ENCODE measurements around the gene MTCL1. TPM values are rescaled to one million over a fixed set of nuclear protein-coding genes. Genes with fewer than 3 reads are reported as not detected.

The MTCL1 gene
- total RNA-seq, 1 experiment from 2014 or later = 50.1 TPM

DNA sequence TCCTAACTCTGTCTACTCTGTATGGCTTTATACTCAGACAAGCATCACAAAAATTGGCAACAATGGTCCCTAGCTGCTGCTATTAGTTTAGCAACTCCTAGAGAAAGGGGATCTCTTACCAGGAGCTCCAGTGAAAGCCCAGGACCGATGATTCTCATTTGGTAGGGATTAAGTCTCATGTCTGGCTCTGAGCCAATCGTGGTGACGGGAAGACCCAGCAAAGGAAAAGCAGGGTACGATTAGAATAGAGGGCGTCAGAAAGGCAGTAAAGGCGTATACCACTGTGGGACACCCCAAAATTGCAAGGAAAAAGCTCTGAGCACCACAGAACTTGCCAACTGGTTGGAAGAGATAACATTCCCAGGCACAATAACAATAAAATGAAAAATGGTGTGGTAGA lies 129.5 kb downstream of the MTCL1 start:
- no peak overlapping the region for H3K4me3 ChIP-seq (ENCODE audit: low read depth in 2 of 2, low read length in 2 of 2)
- H3K4me1 ChIP-seq (ENCODE audit: control insufficient read depth, insufficient read depth, low read length) = no peaks in the 10 kb centered on the region
- TF ChIP-seq TCF7L2 (IDR thresholded peaks at IDR 0.05; ENCODE audit: low read depth, low read length) (no peak), SIN3A (IDR thresholded peaks at IDR 0.05; ENCODE audit: borderline replicate concordance, insufficient read depth, low read depth, low read length) (no peak), POLR2AphosphoS5 (IDR thresholded peaks at IDR 0.05; ENCODE audit: low read depth, low read length) (no peak)
- TF ChIP-seq, protein P1, sequence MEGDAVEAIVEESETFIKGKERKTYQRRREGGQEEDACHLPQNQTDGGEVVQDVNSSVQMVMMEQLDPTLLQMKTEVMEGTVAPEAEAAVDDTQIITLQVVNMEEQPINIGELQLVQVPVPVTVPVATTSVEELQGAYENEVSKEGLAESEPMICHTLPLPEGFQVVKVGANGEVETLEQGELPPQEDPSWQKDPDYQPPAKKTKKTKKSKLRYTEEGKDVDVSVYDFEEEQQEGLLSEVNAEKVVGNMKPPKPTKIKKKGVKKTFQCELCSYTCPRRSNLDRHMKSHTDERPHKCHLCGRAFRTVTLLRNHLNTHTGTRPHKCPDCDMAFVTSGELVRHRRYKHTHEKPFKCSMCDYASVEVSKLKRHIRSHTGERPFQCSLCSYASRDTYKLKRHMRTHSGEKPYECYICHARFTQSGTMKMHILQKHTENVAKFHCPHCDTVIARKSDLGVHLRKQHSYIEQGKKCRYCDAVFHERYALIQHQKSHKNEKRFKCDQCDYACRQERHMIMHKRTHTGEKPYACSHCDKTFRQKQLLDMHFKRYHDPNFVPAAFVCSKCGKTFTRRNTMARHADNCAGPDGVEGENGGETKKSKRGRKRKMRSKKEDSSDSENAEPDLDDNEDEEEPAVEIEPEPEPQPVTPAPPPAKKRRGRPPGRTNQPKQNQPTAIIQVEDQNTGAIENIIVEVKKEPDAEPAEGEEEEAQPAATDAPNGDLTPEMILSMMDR (IDR thresholded peaks at IDR 0.05) = no peak
- TF ChIP-seq, protein P2, sequence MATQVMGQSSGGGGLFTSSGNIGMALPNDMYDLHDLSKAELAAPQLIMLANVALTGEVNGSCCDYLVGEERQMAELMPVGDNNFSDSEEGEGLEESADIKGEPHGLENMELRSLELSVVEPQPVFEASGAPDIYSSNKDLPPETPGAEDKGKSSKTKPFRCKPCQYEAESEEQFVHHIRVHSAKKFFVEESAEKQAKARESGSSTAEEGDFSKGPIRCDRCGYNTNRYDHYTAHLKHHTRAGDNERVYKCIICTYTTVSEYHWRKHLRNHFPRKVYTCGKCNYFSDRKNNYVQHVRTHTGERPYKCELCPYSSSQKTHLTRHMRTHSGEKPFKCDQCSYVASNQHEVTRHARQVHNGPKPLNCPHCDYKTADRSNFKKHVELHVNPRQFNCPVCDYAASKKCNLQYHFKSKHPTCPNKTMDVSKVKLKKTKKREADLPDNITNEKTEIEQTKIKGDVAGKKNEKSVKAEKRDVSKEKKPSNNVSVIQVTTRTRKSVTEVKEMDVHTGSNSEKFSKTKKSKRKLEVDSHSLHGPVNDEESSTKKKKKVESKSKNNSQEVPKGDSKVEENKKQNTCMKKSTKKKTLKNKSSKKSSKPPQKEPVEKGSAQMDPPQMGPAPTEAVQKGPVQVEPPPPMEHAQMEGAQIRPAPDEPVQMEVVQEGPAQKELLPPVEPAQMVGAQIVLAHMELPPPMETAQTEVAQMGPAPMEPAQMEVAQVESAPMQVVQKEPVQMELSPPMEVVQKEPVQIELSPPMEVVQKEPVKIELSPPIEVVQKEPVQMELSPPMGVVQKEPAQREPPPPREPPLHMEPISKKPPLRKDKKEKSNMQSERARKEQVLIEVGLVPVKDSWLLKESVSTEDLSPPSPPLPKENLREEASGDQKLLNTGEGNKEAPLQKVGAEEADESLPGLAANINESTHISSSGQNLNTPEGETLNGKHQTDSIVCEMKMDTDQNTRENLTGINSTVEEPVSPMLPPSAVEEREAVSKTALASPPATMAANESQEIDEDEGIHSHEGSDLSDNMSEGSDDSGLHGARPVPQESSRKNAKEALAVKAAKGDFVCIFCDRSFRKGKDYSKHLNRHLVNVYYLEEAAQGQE (IDR thresholded peaks at IDR 0.05; ENCODE audit: insufficient read depth in 1 of 2, low read depth in 2 of 2, low read length in 1 of 2) = no peak
- H3K27me3 ChIP-seq (ENCODE audit: control insufficient read depth, insufficient read depth, low read length) = no peaks in the 10 kb centered on the region
- in situ Hi-C loops (cut with HindIII; ENCODE audit: low pct_unique_long_range_greater_than_20kb, low sequenced_read_pairs) (no loop called here), intact Hi-C loops (cut with micrococcal nuclease; ENCODE audit: unreplicated experiment) (no loop called here)
- POLR2A ChIA-PET = no interaction called here
- H3K36me3 ChIP-seq (ENCODE audit: control insufficient read depth, insufficient read depth, low read length) = no peaks in the 10 kb centered on the region
- H3K9me3 ChIP-seq (ENCODE audit: control insufficient read depth, insufficient read depth, low read depth, low read length) = peaks cover 8% of the 10 kb centered on the region; the same call in 1 of the 2 replicates
- no peak for ATAC-seq
- BruUV-seq (replicated peaks) = no TSS peak
- CTCF ChIA-PET = no interaction called here
- H3K27ac ChIP-seq (ENCODE audit: low read length) = no peak overlapping the region
- no peak for DNase-seq (ENCODE audit: low read depth, low spot score)

DNA sequence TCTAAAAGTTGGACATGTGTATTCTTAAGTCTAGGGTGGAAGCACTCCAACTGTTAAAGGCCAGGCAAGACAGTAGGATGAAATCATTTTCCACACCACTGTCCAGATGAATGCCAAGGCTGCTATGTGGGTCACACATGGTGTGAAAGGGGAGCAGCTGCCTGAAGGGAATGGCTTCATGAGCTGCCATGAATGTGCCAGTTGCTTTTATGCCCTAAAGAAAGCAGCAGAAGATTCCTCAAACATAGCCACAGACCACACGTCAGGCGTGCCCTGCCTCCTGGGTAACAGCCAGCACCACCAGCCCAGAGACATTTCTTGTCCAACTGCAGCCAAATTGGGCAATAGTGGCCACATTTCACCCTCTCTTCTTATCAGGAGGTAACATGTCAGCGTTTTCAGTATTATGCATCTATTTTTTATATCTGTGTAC lies 130.2 kb downstream of the MTCL1 start:
- ChIA-PET CTCF (no interaction called here), POLR2A (no interaction called here)
- ATAC-seq (peak; percentile 50), DNase-seq (ENCODE audit: low read depth, low spot score) (no peak)
- Histone ChIP-seq H3K27ac (ENCODE audit: low read length) (no peak overlapping the region), H3K27me3 (ENCODE audit: control insufficient read depth, insufficient read depth, low read length) (no peaks in the 10 kb centered on the region), H3K4me1 (ENCODE audit: control insufficient read depth, insufficient read depth, low read length) (no peaks in the 10 kb centered on the region), H3K36me3 (ENCODE audit: control insufficient read depth, insufficient read depth, low read length) (no peaks in the 10 kb centered on the region), H3K9me3 (ENCODE audit: control insufficient read depth, insufficient read depth, low read depth, low read length) (peaks cover 8% of the 10 kb centered on the region; the same call in 1 of the 2 replicates), H3K4me3 (ENCODE audit: low read depth in 2 of 2, low read length in 2 of 2) (no peak overlapping the region)
- intact Hi-C loops (cut with micrococcal nuclease; ENCODE audit: unreplicated experiment) = no loop called here
- BruUV-seq (replicated peaks) = no TSS peak
- in situ Hi-C loops (cut with HindIII; ENCODE audit: low pct_unique_long_range_greater_than_20kb, low sequenced_read_pairs) = no loop called here
- TF ChIP-seq TCF7L2 (IDR thresholded peaks at IDR 0.05; ENCODE audit: low read depth, low read length) = no peak

DNA sequence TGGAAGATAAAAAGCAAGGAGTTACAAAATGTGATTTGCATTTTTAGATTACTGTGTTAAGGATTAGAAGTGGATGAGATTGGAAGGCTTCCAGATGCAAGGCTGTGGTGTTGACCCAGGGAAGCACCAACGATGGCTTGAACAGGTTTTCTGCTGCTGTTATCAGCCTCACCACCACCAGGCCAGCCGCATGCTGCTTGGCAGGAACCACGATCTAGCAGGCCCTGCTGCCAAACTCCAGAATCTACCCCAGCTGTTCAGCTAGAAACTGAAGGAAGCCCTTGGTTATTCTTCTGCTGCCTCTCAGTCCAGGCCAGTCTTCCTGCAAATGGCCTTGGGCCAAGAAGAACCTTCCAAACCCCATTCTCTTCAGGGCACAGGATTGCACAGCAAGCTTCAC lies 133.9 kb downstream of the MTCL1 start:
- in situ Hi-C loops (cut with HindIII; ENCODE audit: low pct_unique_long_range_greater_than_20kb, low sequenced_read_pairs) = no loop called here
- H3K36me3 ChIP-seq (ENCODE audit: control insufficient read depth, insufficient read depth, low read length) = no peaks in the 10 kb centered on the region
- no peak overlapping the region for H3K27ac ChIP-seq (ENCODE audit: low read length)
- ChIA-PET CTCF (no interaction called here), POLR2A (no interaction called here)
- peaks cover 8% of the 10 kb centered on the region; the same call in 1 of the 2 replicates for H3K9me3 ChIP-seq (ENCODE audit: control insufficient read depth, insufficient read depth, low read depth, low read length)
- H3K27me3 ChIP-seq (ENCODE audit: control insufficient read depth, insufficient read depth, low read length) = no peaks in the 10 kb centered on the region
- BruUV-seq (replicated peaks) = no TSS peak
- H3K4me3 ChIP-seq (ENCODE audit: low read depth in 2 of 2, low read length in 2 of 2) = no peak overlapping the region
- TF ChIP-seq TCF7L2 (IDR thresholded peaks at IDR 0.05; ENCODE audit: low read depth, low read length) (no peak), POLR2AphosphoS5 (IDR thresholded peaks at IDR 0.05; ENCODE audit: low read depth, low read length) (no peak), SIN3A (IDR thresholded peaks at IDR 0.05; ENCODE audit: borderline replicate concordance, insufficient read depth, low read depth, low read length) (no peak)
- TF ChIP-seq, protein P1 (IDR thresholded peaks at IDR 0.05) = no peak
- TF ChIP-seq, protein P2 (IDR thresholded peaks at IDR 0.05; ENCODE audit: insufficient read depth in 1 of 2, low read depth in 2 of 2, low read length in 1 of 2) = no peak
- DNase-seq (ENCODE audit: low read depth, low spot score) = no peak
- ATAC-seq = no peak
- intact Hi-C loops (cut with micrococcal nuclease; ENCODE audit: unreplicated experiment) = no loop called here
- no peaks in the 10 kb centered on the region for H3K4me1 ChIP-seq (ENCODE audit: control insufficient read depth, insufficient read depth, low read length)
